Stimulated activated CD8-positive, alpha-beta memory T cell treated with anti-CD3 and anti-CD28 coated beads, Interleukin-7, amount 100 ng/mL, for 24 hours (primary cell): ENCODE measurements around the gene CERK.

Source experiments
- DNase-seq: peaks from one replicate; pipeline ENCODE4 v3.0.0-alpha.2; 2020; ENCODE audit warnings: low read depth

The CERK gene

GRCh38 chr22:46764779-46765485 is 26.9 kb upstream of the CERK start:
- no peak for DNase-seq

GRCh38 chr22:46764140-46764680 is 26.2 kb upstream of the CERK start:
- no peak for DNase-seq

- no peak for DNase-seq
These were observed 25.1 kb upstream of the CERK start for GRCh38 chr22:46763051-46763705.

GRCh38 chr22:46762238-46763050 is 24.4 kb upstream of the CERK start, which contains the start of gene TBC1D22A:
Gene TBC1D22A, plus strand, starts transcription at chr22:46762650. Its CDS starts 137 bp downstream, at chr22:46762787.
- peak; percentile 93 for DNase-seq

GRCh38 chr22:46761539-46762237 is 23.6 kb upstream of the CERK start:
- no peak for DNase-seq

- DNase-seq = no peak
These were observed 23.0 kb upstream of the CERK start for GRCh38 chr22:46761017-46761416.

GRCh38 chr22:46758867-46759290 is 20.8 kb upstream of the CERK start:
- no peak for DNase-seq

GRCh38 chr22:46758121-46758520 is 20.1 kb upstream of the CERK start:
- no peak for DNase-seq

GRCh38 chr22:46757104-46757503 is 19.1 kb upstream of the CERK start:
- DNase-seq = no peak

- no peak for DNase-seq
These were observed 18.0 kb upstream of the CERK start for GRCh38 chr22:46756097-46756496.

- no peak for DNase-seq
These were observed 17.5 kb upstream of the CERK start for GRCh38 chr22:46755525-46755924.

- DNase-seq = no peak
These were observed 16.8 kb upstream of the CERK start for GRCh38 chr22:46754826-46755225.

- no peak for DNase-seq
These were observed 16.2 kb upstream of the CERK start for GRCh38 chr22:46754110-46754799.

- no peak for DNase-seq
These were observed 15.7 kb upstream of the CERK start for GRCh38 chr22:46753761-46754109.

GRCh38 chr22:46753360-46753759 is 15.3 kb upstream of the CERK start:
- no peak for DNase-seq

GRCh38 chr22:46752988-46753310 is 14.9 kb upstream of the CERK start:
- DNase-seq = no peak

GRCh38 chr22:46752286-46752987 is 14.4 kb upstream of the CERK start:
- no peak for DNase-seq

GRCh38 chr22:46750863-46751443 is 12.9 kb upstream of the CERK start:
- no peak for DNase-seq

GRCh38 chr22:46750530-46750800 is 12.4 kb upstream of the CERK start:
- no peak for DNase-seq

- DNase-seq = no peak
These were observed 11.9 kb upstream of the CERK start for GRCh38 chr22:46749682-46750529.
